Measurements from ENCODE around the gene MRPL21. TPM values are rescaled to one million over a fixed set of nuclear protein-coding genes. Genes with fewer than 3 reads are reported as not detected.

The MRPL21 gene
- total RNA-seq, 4 donors from 2014 or later: 61.0 to 75.5 (median 64.6) TPM

DNA sequence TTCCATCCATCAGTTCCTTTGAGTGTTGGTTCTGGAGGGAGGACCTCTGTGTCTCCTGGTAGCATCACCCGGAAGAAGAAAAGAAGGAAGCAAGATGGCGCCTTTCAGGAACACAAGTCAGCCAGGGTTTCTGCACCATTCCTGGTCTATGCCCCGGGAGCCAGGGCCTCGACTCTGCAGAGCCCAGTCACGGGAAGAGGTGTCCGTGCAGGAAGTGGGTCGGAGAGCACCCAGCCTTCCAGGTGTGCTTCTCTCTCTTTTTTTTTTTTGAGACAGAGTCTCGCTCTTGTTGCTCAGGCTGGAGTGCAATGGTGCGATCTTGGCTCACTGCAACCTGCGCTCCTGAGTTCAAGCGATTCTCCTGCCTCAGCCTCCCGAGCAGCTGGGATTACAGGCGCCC lies 21.2 kb downstream of the MRPL21 start:
- Histone ChIP-seq H3K9me3 (no peaks in the 10 kb centered on the region), H3K27ac (no peak overlapping the region), H3K27me3 (no peaks in the 10 kb centered on the region), H3K36me3 (no peaks in the 10 kb centered on the region), H3K4me3 (no peak overlapping the region), H3K4me1 (no peaks in the 10 kb centered on the region)
- no peak for DNase-seq
- in situ Hi-C loops (cut with MboI; ENCODE audit: low sequenced_read_pairs in 4 of 4) (no loop called here), intact Hi-C loops (cut with DNase I; ENCODE audit: low total_unique reads) (no loop called here)
- TF ChIP-seq, protein P1, sequence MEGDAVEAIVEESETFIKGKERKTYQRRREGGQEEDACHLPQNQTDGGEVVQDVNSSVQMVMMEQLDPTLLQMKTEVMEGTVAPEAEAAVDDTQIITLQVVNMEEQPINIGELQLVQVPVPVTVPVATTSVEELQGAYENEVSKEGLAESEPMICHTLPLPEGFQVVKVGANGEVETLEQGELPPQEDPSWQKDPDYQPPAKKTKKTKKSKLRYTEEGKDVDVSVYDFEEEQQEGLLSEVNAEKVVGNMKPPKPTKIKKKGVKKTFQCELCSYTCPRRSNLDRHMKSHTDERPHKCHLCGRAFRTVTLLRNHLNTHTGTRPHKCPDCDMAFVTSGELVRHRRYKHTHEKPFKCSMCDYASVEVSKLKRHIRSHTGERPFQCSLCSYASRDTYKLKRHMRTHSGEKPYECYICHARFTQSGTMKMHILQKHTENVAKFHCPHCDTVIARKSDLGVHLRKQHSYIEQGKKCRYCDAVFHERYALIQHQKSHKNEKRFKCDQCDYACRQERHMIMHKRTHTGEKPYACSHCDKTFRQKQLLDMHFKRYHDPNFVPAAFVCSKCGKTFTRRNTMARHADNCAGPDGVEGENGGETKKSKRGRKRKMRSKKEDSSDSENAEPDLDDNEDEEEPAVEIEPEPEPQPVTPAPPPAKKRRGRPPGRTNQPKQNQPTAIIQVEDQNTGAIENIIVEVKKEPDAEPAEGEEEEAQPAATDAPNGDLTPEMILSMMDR (IDR thresholded peaks at IDR 0.05 in 4 of 5, conservative IDR thresholded peaks at IDR 0.05 in 1 of 5): no peak
- TF ChIP-seq POLR2A (IDR thresholded peaks at IDR 0.05): no peak
- no peak for ATAC-seq

GRCh38 chr11:68881320-68881719 lies 22.3 kb downstream of the MRPL21 start:
- Histone ChIP-seq H3K27ac (no peak overlapping the region), H3K27me3 (no peaks in the 10 kb centered on the region), H3K4me3 (no peak overlapping the region), H3K9me3 (no peaks in the 10 kb centered on the region), H3K36me3 (no peaks in the 10 kb centered on the region), H3K4me1 (no peaks in the 10 kb centered on the region)
- no peak for ATAC-seq
- intact Hi-C loops (cut with DNase I; ENCODE audit: low total_unique reads): no loop called here
- TF ChIP-seq, protein P1 (IDR thresholded peaks at IDR 0.05 in 4 of 5, conservative IDR thresholded peaks at IDR 0.05 in 1 of 5): no peak
- TF ChIP-seq POLR2A (IDR thresholded peaks at IDR 0.05): no peak
- in situ Hi-C loops (cut with MboI; ENCODE audit: low sequenced_read_pairs in 4 of 4): no loop called here
- DNase-seq: no peak

GRCh38 chr11:68880851-68881250 lies 22.8 kb downstream of the MRPL21 start:
- Histone ChIP-seq H3K4me3 (no peak overlapping the region), H3K27me3 (no peaks in the 10 kb centered on the region), H3K36me3 (no peaks in the 10 kb centered on the region), H3K27ac (no peak overlapping the region), H3K4me1 (no peaks in the 10 kb centered on the region), H3K9me3 (no peaks in the 10 kb centered on the region)
- in situ Hi-C loops (cut with MboI; ENCODE audit: low sequenced_read_pairs in 4 of 4) (no loop called here), intact Hi-C loops (cut with DNase I; ENCODE audit: low total_unique reads) (no loop called here)
- no peak for ATAC-seq
- no peak for DNase-seq
- TF ChIP-seq, protein P1 (IDR thresholded peaks at IDR 0.05 in 4 of 5, conservative IDR thresholded peaks at IDR 0.05 in 1 of 5): no peak
- TF ChIP-seq POLR2A (IDR thresholded peaks at IDR 0.05): no peak

GRCh38 chr11:68878022-68878421 lies 25.6 kb downstream of the MRPL21 start:
- DNase-seq: no peak
- TF ChIP-seq, protein P1 (IDR thresholded peaks at IDR 0.05 in 4 of 5, conservative IDR thresholded peaks at IDR 0.05 in 1 of 5): no peak
- TF ChIP-seq POLR2A (IDR thresholded peaks at IDR 0.05): no peak

More at GRCh38 chr11:68878022-68878421, 25.6 kb downstream of the MRPL21 start:
- intact Hi-C loops (cut with DNase I; ENCODE audit: low total_unique reads): no loop called here
- no peaks in the 10 kb centered on the region for H3K36me3 ChIP-seq
- in situ Hi-C loops (cut with MboI; ENCODE audit: low sequenced_read_pairs in 4 of 4): no loop called here
- H3K9me3 ChIP-seq: no peaks in the 10 kb centered on the region
- no peak overlapping the region for H3K4me3 ChIP-seq
- no peak for ATAC-seq
- H3K4me1 ChIP-seq: no peaks in the 10 kb centered on the region
- H3K27me3 ChIP-seq: peaks cover 0 to 2% (median 0%) of the 10 kb centered on the region in 3 donors
- H3K27ac ChIP-seq: no peak overlapping the region

Measured in gastrocnemius medialis (tissue), 4 donors.